Adrenal gland (tissue), 12 donors: ENCODE data around the gene TMEM207. TPM values are rescaled to one million over a fixed set of nuclear protein-coding genes. Genes with fewer than 3 reads are reported as not detected.
"Not testable (repeated sequence)": the region's sequence is repeated elsewhere in the genome, so short reads cannot be mapped to it uniquely, and the experiment has no call there.

Experiments used
- DNase-seq, 7 donors: peaks; one replicate each; pipeline ENCODE4 v3.0.0-alpha.2; 2019 to 2020
- H3K27ac ChIP-seq, 5 donors: fragments of 200-600 bp; sonication (generic) in 4 of 5; 1 replicate in 3 of 5; 2 replicates in 2 of 5; pipeline versions ENCODE4 v1.5.1 to v1.8.0; 2016 to 2020; ENCODE audit warnings: mild to moderate bottlenecking in 1 of 5
- H3K27me3 ChIP-seq: fragments of 200-600 bp; 2 replicates; pipeline ENCODE4 v1.8.0; 2021
- H3K36me3 ChIP-seq, 2 donors: fragments of 200-600 bp; replicated peaks in 1 of 2; 1 replicate in 1 of 2; 2 replicates in 1 of 2; pipeline versions ENCODE4 v1.5.1 to v1.8.0; 2018 to 2022
- H3K4me1 ChIP-seq, 2 donors: fragments of 200-600 bp; replicated peaks in 1 of 2; 1 replicate in 1 of 2; 2 replicates in 1 of 2; pipeline versions ENCODE4 v1.5.1 to v1.8.0; 2018 to 2021
- H3K4me3 ChIP-seq, 4 donors: fragments of 200-600 bp; sonication (generic) in 3 of 4; one replicate each; pipeline ENCODE4 v1.5.1; 2016 to 2018
- H3K9me3 ChIP-seq, 3 donors: fragments of 200-600 bp; sonication (generic) in 1 of 3; replicated peaks in 1 of 3; 1 replicate in 2 of 3; 2 replicates in 1 of 3; pipeline versions ENCODE4 v1.5.1 to v1.8.0; 2016 to 2021
- POLR2A ChIP-seq, 2 donors: fragments of 450-650 bp; IDR thresholded peaks; one replicate each; pipeline ENCODE4 v1.6.1; 2017; ENCODE audit warnings: antibody characterized with exemption in 2 of 2, mild to moderate bottlenecking in 2 of 2, moderate library complexity in 1 of 2
- WGBS, 4 donors: extraction: QIAGEN DNeasy Blood & Tissue Kit in 2 of 4; methylation state at CpG; one replicate each; pipeline versions ENCODE4 v1.1.5 to v1.1.7; 2013 to 2017; 5-methylcytosine and 5-hydroxymethylcytosine counted together
- intact Hi-C, 2 donors: fragments of 100-400 bp; cut with DNase I; formaldehyde crosslinking; loops; one replicate each; pipeline versions ENCODE4 v1.14.1 to v1.15.0; 2022 to 2023
- polyA plus RNA-seq, 3 donors: library from polyadenylated mRNA; stranded (reverse); fragments of 200-250 nt in 2 of 3; fragments of 350-450 nt in 1 of 3; fragmentation: Illumina TruSeq in 1 of 3; extraction: RNeasy Lipid Tissue Mini Kit (QIAGEN cat#74804) in 1 of 3; gene quantifications; one replicate each; pipeline ENCODE4 v1.2.3, GENCODE V29; 2013 to 2014
- total RNA-seq, 9 donors: library from RNA; depleted of rRNA in 4 of 9; stranded (reverse); fragments of >200 nt in 4 of 9; fragments of 120-200 nt in 1 of 9; fragmentation: NEBNext Ultra II Directional in 1 of 9; extraction: Animal tissue kit (Norgen Biotek cat#: 25700) in 1 of 9; gene quantifications; one replicate each; pipeline versions ENCODE4 v1.1.0 to v1.2.4, GENCODE V29; 2013 to 2023
- TF ChIP-seq, protein P1 (sequence below), 6 experiments: fragments of 450-650 bp in 4 of 6; fragments of 200-600 bp in 2 of 6; sonication (generic) in 1 of 6; IDR thresholded peaks; 1 replicate in 5 of 6; 2 replicates in 1 of 6; pipeline versions ENCODE4 v1.5.1 to v1.8.0; 2016 to 2021; ENCODE audit warnings: antibody characterized with exemption in 6 of 6, mild to moderate bottlenecking in 2 of 6, moderate library complexity in 1 of 6
- donor health status: healthy with polysubstance abuse.
- donor health status: Bipolar disorder and iron deficiency.
- donor health status: DM: yes; HTN: yes; CAD: no.
- donor health status: DM: no; HTN: no; CAD: no.
- donor health status: DM: no; HTN: no; CAD: no.
- donor health status: DM: yes; HTN: yes; CAD: no.

The TMEM207 gene
- total and polyA plus RNA-seq, 12 donors, result not detected

DNA sequence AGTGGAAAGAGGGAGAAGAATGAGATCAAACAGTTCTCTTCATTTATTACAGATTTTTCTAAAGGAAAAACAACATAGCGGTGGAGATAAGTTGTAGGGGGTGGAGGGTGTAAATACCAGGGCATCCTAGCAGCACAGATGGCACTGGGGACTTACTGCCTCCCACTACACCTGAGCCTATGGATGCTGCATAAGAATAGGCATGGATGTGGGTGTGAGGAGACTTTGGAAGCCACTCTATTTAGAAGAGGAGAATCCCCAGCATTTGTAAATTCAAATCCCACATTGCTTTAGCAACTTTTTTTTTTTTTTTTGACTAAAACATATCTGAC lies 36.8 kb upstream of the TMEM207 start:
- no peaks in the 10 kb centered on the region for H3K4me1 ChIP-seq
- H3K27me3 ChIP-seq, result no peaks in the 10 kb centered on the region
- H3K4me3 ChIP-seq, result no peak overlapping the region
- 10 to 41% (median 28%) methylated on average over 1 of the region's 1 CpG for WGBS, 4 donors
- DNase-seq, result no peak
- TF ChIP-seq, protein P1, sequence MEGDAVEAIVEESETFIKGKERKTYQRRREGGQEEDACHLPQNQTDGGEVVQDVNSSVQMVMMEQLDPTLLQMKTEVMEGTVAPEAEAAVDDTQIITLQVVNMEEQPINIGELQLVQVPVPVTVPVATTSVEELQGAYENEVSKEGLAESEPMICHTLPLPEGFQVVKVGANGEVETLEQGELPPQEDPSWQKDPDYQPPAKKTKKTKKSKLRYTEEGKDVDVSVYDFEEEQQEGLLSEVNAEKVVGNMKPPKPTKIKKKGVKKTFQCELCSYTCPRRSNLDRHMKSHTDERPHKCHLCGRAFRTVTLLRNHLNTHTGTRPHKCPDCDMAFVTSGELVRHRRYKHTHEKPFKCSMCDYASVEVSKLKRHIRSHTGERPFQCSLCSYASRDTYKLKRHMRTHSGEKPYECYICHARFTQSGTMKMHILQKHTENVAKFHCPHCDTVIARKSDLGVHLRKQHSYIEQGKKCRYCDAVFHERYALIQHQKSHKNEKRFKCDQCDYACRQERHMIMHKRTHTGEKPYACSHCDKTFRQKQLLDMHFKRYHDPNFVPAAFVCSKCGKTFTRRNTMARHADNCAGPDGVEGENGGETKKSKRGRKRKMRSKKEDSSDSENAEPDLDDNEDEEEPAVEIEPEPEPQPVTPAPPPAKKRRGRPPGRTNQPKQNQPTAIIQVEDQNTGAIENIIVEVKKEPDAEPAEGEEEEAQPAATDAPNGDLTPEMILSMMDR (IDR thresholded peaks at IDR 0.05), result no peak
- no peak for TF ChIP-seq POLR2A (IDR thresholded peaks at IDR 0.05)
- H3K27ac ChIP-seq, result no peak overlapping the region
- intact Hi-C loops, result no loop called here
- H3K36me3 ChIP-seq, result no peaks in the 10 kb centered on the region
- no peaks in the 10 kb centered on the region for H3K9me3 ChIP-seq

DNA sequence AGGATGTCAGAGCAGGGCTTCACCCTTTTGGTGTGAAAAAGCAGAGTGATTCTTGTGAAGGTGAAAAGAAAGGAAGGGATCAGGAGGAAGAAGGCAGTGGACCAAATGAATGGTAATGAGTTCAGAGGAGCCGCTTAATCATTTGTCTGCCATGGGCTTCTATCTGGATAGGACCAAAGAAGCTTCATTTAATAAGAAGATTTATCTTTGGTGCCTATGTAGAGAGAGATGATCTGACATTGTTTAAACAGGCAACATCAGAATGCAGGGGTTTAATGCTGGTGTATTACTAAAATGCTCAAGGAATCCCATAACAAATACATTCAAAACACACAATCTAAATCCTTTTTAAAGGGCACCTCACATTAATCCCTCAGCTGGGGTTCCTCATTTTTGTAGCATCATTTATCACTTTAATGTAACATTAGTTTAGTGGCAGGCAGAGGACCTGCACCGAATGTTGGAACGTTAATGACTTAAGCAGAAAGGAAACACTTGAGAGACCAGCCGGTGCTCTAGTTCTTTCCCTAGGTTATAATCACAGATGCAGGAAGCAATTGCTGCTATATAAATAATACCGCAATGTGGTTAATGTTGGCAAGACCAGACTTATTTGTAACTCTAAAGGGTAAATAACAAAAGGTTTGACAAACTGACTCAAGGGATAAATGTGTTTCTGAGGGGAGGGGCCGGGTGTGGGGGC lies 36.3 kb upstream of the TMEM207 start:
- DNase-seq, result no peak
- intact Hi-C loops, result no loop called here
- H3K4me3 ChIP-seq, result no peak overlapping the region
- H3K36me3 ChIP-seq, result no peaks in the 10 kb centered on the region
- 23 to 37% (median 35%) methylated on average over 6 of the region's 6 CpGs for WGBS, 4 donors
- H3K4me1 ChIP-seq, result no peaks in the 10 kb centered on the region
- TF ChIP-seq POLR2A (IDR thresholded peaks at IDR 0.05), result no peak
- TF ChIP-seq, protein P1 (IDR thresholded peaks at IDR 0.05), result no peak
- no peak overlapping the region for H3K27ac ChIP-seq
- no peaks in the 10 kb centered on the region for H3K9me3 ChIP-seq
- H3K27me3 ChIP-seq, result no peaks in the 10 kb centered on the region

DNA sequence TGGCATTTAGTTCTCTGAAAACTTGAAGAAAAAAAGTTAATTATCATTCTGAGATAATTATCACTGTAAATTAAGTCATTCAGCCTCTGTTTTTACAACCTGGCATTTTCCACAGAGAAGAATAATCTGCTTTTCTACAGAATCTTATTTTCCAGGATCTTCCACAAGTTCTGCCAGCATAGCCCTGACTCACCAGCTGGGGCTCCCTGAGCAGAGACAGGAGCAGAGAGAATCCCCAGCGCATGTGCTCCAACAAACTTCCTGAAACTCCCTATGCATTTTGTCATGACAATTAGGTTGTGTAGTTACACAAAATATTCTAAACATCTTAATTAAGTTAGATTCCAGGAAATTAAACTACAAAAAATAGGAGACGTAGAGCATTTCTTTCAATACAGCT lies 32.1 kb upstream of the TMEM207 start:
- Histone ChIP-seq H3K27me3 (no peaks in the 10 kb centered on the region), H3K9me3 (no peaks in the 10 kb centered on the region), H3K4me1 (no peaks in the 10 kb centered on the region), H3K4me3 (no peak overlapping the region), H3K36me3 (no peaks in the 10 kb centered on the region), H3K27ac (no peak overlapping the region)
- 84 to 93% (median 89%) methylated on average over 2 of the region's 2 CpGs for WGBS, 4 donors
- no peak for DNase-seq
- TF ChIP-seq, protein P1 (IDR thresholded peaks at IDR 0.05), result no peak
- TF ChIP-seq POLR2A (IDR thresholded peaks at IDR 0.05), result no peak
- intact Hi-C loops, result no loop called here

DNA sequence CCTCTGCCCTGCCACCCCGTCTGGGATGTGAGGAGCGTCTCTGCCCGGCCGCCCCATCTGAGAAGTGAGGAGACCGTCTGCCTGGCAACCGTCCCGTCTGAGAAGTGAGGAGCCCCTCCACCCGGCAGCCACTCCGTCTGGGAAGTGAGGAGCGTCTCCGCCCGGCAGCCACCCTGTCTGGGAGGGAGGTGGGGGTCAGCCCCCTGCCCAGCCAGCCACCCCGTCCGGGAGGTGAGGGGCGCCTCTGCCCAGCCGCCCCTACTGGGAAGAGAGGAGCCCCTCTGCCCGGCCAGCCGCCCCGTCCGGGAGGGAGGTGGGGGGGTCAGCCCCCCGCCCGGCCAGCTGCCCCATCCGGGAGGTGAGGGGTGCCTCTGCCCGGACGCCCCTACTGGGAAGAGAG lies 23.6 kb upstream of the TMEM207 start:
- H3K36me3 ChIP-seq, H3K27ac ChIP-seq, H3K9me3 ChIP-seq, H3K27me3 ChIP-seq, H3K4me1 ChIP-seq, H3K4me3 ChIP-seq, intact Hi-C loops, DNase-seq: not testable (repeated sequence)
- 92 to 98% (median 95%) methylated on average over 3 to 25 of the region's 25 CpGs for WGBS, 4 donors

DNA sequence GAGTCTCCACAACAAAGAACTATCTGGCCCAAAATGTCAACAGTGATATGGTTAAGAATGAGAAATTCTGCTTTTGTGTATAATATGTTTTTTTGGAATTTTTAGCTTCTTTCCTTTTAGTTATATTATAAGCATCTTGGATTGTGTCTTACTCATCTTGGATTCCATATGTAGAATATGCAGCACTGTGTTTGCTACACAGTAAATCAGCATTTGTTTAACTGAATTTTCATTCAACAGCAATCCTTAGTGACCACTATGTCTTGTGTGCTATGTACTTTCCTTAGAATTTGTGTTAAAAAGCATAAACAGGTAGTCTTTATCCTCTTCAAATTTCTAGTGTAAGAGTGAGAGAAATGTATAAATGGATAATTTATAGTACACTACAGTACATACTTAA lies 18.2 kb upstream of the TMEM207 start:
- DNase-seq, result no peak
- intact Hi-C loops, result no loop called here
- Histone ChIP-seq H3K4me1 (no peaks in the 10 kb centered on the region), H3K27ac (no peak overlapping the region), H3K4me3 (no peak overlapping the region), H3K9me3 (peaks cover 0 to 8% (median 0%) of the 10 kb centered on the region in 3 donors), H3K36me3 (no peaks in the 10 kb centered on the region), H3K27me3 (no peaks in the 10 kb centered on the region)
- TF ChIP-seq POLR2A (IDR thresholded peaks at IDR 0.05), result no peak
- TF ChIP-seq, protein P1 (IDR thresholded peaks at IDR 0.05), result no peak
